HG02798 (cell line): ENCODE data around the gene TMEM170A.
"Not testable (repeated sequence)": the region's sequence is repeated elsewhere in the genome, so short reads cannot be mapped to it uniquely, and the experiment has no call there.

ENCODE experiments used
- ATAC-seq: cut with Tn5 transposase; IDR thresholded peaks from one replicate; pipeline ENCODE4 v1.9.1; 2021; ENCODE audit warnings: mild to moderate bottlenecking; ENCODE audit not compliant: unreplicated experiment, poor library complexity

Gene TMEM170A, protein sequence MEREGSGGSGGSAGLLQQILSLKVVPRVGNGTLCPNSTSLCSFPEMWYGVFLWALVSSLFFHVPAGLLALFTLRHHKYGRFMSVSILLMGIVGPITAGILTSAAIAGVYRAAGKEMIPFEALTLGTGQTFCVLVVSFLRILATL

DNA sequence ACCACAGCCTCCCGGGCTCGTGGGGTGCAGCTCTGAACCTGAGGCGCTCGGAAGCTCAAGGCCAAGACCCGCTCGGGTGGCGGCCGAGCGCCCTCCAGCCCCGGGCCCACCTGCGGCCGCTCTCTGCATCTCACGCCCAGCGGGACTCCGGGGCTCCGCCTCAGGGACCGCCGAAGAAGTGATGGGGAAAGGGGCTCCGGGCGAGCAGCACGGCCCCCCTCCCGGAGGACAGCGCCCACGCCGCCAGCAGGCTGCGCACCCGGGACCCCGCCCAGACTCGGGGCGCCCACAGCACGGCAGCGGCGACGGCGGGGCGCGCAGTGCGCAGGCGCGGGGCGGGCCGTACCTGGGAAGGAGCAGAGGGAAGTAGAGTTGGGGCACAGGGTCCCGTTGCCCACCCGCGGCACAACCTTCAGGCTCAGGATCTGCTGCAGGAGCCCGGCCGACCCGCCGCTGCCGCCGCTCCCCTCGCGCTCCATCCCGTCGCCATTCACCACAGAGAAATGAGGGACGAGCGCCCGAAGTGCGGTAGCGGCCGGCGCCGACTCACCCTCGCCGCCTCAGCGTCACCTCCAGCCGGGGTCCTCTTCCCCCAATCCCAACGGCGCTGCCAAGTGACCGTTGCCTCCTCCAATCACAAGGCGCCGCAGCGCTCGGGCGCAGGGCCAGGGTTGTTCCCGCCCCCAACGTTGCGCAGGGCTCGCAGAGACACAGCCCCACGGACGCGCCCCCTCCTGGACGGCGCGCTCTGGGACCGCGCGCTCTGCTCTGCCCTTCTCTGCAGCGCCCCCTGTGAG, at the start of gene TMEM170A:
TMEM170A (minus strand) TSS at position 568 of the 797 bp plus-strand sequence; CDS start at position 479, 89 bp downstream.
- peak; percentile 94 for ATAC-seq

DNA sequence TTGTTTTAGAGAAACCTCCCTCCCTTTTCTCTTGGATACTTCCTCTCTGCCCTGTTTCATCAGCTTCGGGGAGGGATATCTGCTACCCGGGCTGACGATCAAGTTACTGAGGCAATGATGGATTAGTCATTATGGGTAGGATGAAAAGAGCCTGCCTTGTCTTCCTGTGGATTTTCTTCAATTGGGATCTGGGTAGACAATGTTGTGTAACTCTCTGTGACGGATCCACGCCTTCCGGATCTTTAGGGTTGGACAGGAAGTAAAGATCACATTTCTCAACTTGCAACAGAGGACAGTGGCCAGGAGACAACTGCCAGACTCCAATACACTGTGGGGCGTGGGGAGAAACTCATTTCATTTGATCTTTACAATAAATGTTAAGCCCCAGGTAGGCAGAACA, 42.1 kb upstream of the TMEM170A start:
- no peak for ATAC-seq

DNA sequence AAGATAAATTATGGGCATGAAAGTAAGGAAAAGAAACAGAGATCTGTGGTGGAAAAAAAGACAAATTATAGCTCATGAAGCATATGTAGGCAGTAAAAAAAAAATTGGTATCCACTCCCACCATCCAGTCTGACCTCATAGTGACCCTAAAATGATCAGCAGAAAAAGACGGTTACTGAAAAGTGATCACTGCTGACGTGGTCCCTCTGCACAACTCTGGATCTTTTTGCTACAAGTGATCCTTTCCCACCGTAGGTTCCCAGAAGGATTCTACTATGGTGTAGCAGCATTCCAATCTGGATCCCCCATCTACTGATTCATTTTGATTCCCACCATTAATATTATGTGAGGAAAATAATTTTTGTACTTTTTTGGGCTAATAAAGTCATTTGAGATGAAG, 41.6 kb upstream of the TMEM170A start:
- no peak for ATAC-seq

DNA sequence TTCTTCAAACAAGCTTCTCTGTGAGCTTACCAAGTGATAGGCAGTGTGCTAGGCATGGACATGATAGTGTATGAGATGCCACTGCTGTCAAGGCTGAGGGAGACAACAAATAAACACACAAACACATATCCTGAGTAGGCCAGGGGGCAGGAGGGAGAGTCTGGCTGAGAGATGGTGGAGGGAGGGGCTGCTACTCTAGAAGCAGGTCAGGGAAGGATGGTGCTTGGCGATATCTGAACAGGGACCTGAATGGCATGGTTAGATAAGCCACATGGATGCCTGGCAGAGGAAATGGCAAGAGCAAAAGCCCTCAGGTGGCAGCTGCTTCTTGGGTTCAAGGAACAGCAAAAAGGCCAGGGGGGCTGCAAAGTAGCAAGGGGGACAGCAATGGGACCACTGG, 39.3 kb upstream of the TMEM170A start:
- no peak for ATAC-seq

DNA sequence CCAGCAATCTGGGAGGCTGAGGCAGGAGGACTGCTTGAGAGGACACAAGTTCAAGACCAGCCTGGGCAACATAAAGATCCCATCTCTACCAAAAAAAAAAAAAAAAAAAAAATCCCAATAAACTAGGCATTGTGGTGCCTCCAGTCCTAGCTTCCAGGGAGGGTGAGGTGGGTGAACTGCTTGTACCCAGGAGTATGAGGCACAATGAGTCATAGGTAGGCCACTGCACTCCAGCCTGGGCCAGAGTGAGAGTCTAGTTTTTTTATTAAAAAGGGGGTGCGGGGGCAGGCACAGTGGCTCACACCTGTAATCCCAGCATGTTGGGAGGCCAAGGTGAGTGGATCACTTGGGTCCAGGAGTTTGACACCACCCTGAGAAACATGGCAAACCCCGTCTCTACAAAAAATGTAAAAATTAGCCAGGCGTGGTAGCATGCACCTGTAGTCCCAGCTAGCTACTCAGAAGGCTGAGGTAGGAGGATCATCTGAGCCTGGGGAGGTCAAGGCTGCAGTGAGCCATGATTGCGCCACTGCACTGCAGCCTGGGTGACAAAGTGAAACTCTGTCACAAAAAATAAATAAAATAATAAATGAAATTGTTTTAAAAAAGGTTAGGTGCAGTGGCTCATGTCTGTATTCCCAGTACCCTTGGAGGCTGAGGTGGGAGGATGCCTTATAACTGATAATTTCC, 38.6 kb upstream of the TMEM170A start:
- no peak for ATAC-seq

DNA sequence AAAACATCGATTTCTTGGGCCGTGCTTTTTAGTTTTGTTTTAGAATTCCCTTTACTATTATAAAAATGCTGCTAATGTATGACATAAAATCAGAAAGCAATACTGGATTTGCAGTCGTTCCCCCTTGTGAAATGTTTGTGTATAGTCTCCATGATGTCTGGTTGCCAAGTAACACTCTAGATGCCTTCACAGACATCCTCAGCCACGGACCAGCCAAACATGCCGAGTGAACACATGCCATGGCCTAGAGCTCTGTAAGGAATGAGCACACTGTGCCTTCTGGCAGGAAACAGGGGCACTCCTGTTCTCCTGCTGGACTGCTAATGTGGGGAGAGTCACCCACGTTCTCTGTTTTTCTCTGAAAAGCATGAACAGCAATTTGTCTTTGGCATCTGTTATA, 37.3 kb upstream of the TMEM170A start:
- not testable (repeated sequence) for ATAC-seq

DNA sequence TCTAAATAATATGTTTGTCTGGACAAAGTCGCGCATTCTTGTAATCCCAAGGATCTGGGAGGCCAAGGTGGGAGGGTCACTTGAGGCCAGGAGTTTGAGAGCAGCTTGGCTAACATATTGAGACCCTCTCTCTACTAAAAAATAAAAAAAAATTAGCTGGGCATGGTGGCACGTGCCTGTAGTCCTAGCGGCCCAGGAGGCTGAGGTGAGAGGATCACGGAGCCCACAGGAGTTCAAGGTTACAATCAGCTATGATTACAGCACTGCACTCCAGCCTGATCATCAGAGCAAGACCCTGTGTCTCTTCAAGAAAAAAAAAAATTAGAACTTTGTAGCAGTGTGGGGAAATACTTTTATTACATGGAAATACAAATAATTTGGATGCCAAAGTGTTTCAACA, 36.9 kb upstream of the TMEM170A start:
- ATAC-seq, result no peak

DNA sequence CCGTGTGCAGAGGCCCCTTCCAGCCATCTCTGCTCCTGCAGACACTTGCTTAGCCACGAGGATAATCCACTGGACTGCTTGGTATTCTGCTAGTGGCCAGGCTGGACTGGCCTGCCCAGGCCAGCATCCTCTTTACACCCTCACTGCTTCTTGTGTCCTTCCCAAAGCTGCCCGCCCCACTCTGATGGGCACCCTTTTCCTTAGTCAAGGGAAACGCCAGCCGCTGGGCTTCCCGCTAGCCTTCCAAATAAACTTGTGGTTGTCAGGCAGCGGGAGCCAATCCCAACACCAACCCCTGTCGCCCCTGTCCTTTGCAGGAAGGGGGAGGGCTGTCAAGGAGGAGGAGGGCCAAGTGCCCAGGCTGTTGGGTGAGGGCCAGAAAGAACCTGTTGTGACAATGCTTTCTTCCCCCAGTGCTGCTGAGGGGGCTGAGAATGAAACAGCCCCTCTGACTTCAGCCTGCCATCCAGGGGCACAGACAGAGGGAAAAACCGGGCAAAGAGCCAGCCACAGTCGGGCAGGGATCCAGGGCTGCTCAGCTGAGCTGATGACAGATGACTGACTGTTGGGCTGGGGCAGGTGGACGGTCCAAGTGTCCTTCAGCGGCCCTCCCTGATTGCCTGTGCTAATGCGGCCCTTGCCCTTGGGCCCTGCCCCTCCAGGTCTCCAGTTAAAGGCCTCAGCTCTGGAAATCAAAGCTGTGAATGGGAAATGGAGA, 34.3 kb upstream of the TMEM170A start:
- not testable (repeated sequence) for ATAC-seq

DNA sequence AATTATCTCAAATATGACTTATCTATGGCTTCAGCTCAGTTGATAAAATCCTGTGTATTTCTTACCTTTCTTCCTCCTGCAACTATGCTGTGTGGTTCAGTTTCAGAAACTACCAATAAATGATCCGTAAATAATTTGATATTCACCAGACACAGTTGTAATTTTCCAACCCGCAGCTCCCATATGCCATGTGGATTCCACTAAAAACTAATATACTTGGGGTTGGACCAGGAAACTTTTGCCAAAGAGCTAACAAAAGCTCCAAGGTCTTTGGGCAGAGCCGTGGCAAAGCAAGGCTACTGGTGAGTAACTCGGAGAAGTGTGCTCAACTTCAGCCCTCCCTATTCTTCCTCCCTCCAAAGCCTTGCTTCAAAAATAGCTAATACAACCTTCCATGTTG, 33.1 kb upstream of the TMEM170A start:
- ATAC-seq, result no peak

DNA sequence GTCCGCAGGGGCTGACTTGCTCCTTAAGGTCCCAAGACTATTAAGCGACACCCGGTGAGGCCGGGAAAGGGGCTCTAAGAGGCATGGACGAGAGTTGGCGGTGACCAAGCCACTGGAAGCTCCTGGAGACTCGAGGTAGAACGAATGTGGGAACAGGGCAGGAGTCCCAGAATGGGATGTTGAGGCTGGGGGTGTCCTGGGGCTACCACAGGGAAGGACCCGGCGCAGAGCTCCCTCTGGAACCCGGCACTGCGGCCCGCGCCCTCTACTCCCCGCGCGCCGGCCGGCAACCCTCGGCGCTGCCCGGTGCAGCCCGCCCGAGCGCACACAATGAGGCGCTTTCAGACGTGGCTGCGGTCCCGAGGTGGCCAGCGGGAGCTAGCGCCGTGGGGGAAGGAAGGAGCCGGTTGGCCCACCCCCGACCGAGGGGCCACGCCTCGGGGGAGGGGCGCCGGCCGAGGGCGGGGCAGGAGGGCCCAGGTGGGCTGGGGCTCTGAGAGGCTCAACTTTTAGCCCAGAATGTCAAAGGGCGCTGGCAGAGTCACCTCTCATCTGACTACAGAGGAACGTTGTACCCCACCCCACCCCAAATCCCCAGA, 30.7 kb upstream of the TMEM170A start, which contains the start of gene CHST6:
CHST6 (minus strand) TSS at position 366 of the 599 bp plus-strand sequence. CDS start 15,613 bp downstream, outside the sequence.
- ATAC-seq, result peak; percentile 82

DNA sequence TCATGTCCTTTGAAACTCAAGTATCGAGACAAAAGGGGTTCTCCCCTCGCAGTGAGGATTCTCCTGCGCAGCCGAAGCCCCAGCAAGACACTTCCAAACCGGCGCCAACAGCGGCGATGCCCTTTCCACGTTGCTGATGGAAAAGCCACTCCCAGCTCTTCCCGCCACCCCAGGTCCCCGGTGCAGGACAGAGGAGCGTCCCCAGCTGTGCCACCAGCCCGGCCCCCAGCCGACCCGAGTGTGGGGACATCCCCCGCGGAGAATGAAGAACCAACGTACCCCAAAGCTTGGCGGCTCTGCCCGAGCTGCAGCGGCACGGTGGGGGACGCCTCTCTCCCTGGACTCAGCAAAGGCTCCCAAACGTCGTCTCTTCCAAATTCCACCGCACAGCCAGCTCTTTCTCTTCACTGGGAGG, 30.2 kb upstream of the TMEM170A start:
- no peak for ATAC-seq

DNA sequence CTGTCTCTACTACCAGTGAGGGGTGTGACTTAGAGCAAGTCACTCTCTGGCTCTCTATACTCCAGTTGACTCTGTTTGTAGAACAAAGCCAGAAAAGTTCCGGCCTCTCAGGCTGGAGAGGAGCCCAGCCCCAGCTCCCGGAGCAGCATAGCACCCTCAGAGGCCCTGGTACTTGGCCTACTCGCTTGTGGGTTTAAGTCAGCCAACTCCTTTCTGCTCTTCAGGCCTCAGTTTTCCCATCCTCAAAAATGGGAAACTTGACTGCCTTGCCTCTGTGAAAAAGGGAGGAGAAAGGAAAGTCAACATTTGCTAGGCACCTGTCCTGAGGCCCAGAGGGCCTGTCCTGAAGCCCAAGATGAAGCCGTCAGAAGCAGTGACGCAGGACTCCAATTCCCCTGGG, 29.7 kb upstream of the TMEM170A start:
- ATAC-seq, result no peak

DNA sequence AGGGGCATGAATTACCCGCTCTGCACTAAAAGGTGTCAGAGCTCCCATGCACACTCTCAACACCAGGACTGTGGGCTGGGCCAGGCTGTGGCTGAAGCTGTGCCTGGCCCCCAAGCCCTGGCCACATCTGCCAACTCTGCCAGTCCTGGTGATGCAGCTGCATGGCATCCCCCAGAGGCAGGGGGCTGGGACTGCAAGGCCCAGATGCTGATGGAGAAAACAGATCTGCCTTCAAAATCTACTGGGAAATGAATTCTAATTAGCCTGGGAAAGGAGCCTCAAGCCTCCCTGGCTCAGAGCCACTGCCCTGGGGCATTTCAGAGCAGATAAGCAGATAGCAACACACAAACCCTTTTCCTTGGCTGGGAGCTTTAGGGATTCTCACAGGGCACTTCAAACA, 27.4 kb upstream of the TMEM170A start:
- no peak for ATAC-seq

DNA sequence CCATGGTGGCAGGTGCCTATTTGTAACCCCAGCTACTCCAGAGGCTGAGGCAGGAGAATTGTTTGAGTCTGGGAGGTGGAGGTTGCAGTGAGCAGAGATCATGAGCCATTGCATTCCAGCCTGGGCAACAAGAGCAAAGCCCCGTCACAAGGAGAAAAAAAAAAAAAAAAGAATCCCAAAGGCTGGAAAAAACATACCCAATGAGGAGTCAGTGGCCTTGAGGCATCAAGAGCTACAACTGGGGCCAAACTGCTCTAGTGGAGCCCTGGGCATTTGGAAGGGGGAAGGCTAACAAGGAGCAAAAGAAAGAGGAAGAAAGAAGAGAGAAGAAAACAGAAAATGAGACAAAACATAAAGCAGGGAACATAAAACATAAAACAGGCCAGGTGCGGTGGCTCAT, 23.8 kb upstream of the TMEM170A start:
- no peak for ATAC-seq

DNA sequence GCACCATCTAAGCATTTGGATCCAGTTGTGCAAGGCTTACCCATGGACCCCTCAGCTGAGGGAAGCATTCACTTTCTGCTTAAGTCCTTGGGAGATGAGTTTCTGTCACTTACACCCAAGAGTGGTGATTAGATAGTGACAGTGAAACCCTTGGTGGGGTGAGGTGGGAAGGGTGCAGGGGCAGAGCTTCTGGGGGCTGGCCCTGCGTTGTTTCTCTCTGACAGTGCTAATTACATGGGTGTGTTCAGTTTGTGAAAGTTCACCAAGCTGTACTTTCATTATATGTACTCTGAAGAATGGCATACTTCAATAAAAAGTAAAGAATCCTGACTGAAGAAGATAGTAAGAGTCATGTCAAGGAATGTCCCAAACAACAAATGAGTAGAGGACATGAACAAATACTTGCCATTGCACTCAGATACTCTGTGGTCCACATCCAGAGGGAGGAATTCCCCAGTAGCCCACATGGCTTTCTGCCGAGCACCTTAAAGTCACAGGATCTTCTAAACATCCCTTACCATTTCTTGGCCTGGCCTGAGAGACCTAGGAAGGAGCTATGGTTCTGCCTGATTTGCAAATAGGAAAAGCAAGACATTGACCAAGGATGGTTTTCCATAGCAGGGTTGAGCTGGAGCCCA, 22.3 kb upstream of the TMEM170A start:
- peak; percentile 73 for ATAC-seq

DNA sequence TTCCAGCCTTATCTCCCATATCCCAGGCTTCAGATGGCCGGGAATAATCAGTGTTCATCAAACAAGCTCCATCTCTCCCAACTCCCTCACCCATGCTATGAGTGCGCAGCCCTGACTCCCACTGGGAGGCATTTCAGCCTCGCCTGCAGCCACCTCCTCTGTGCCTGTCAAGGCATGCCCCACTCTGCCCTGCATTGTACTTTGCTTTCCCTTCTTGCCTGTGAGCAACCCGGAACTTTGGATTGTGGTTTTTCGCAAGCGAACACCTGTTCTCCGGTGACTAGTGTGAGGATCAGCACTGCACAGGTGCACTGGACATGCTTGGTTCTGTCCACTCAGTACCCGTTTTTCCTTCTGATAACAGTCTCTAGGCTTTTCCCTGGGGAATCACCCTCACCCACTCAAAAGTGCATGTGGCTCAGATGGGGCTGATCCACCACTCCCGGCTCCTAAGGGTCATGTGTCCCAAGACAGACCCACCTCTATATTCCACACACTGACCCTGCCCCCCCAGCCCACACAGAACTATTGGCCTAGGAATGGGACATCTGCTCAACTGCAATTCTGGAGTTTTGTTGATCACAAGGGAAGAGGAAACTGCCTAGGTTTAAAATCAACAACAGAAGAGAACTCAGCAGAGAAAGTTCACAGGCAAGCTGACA, 21.7 kb upstream of the TMEM170A start:
- ATAC-seq, result no peak

DNA sequence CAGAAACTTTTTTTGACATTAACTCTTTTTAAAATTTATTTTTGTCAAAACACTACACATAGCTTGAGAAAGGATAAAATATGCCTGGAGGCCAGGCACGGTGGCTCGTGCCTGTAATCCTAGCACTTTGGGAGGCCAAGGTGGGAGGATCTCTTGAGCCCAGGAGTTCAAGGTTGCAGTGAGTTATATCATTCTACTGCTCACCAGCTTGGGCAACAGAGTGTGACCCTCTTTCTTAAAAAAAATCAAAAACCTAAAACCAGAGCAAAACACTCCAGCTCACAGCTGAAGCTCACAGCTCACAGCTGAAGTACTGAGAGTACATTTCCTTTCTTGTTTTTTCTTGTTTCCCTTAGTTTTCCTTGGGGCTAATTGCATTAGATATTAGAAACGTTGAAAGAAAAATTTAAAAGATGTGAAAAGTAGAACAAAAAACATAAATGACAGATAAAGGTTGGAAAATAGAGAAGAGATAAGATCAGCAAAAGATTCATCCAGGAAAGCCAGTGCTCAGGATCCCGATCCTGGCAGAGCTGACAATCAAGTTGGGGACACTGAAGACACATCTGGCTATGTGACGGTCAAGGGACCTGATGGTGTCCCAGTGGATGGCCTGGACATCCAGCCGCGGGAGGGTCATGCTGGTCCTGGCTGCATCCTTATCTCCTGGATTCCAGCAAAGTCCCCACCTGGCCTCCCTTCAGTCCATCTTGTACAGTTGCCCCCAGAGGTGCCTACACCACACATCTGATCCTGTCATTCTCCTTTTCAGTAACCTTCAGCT, 20.9 kb upstream of the TMEM170A start:
- no peak for ATAC-seq

DNA sequence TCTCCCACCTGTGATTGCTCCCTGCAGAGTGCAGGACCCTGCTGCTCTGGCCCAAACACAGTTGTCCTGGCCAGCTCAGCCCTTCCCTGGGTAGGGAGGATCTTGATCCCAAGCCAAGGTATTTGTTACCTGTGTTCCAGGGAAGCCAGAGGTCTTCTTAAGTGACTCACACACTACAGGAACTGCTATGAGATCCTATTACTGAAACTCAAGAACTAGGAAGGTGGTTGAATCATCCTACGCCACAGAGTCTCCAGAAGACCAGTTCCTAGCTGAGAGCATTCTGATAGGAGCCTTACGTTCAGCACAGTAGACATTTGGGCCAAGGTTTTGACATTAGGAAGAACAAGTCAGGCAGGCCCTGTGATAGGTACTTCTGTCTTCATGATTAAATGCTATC, 18.7 kb upstream of the TMEM170A start:
- no peak for ATAC-seq
